Astrocyte (in vitro differentiated cells and primary cell): Measurements from ENCODE around the gene OFD1. TPM values are rescaled to one million over a fixed set of nuclear protein-coding genes. Genes with fewer than 3 reads are reported as not detected.

ENCODE experiments used
- DNase-seq: peaks from one replicate; pipeline ENCODE4 v3.0.0-alpha.2; 2010; ENCODE audit warnings: low read depth
- FAIRE-seq: peaks from 2 replicates; lab custom pipeline; 2011; peaks lifted over from hg19 to GRCh38; lab: Jason Lieb, UNC
- H2AFZ ChIP-seq: 2 replicates; pipeline ENCODE4 v1.6.0; 2012; ENCODE audit warnings: low read depth, low read length, inconsistent platforms
- H3K27ac ChIP-seq: 2 replicates; pipeline ENCODE4 v1.5.1; 2011; ENCODE audit warnings: low read depth, low read length, inconsistent platforms
- H3K27me3 ChIP-seq: 2 replicates; pipeline ENCODE4 v1.6.0; 2011; ENCODE audit warnings: low read length, inconsistent platforms; ENCODE audit not compliant: insufficient read depth
- H3K36me3 ChIP-seq: 2 replicates; pipeline ENCODE4 v1.5.1; 2011; ENCODE audit warnings: low read length, inconsistent platforms; ENCODE audit not compliant: insufficient read depth
- H3K4me1 ChIP-seq: 2 replicates; pipeline ENCODE4 v1.5.1; 2011; ENCODE audit warnings: low read length, inconsistent platforms; ENCODE audit not compliant: insufficient read depth
- H3K4me2 ChIP-seq: 2 replicates; pipeline ENCODE4 v1.6.0; 2012; ENCODE audit warnings: low read length, inconsistent platforms
- H3K4me3 ChIP-seq: 2 replicates; pipeline ENCODE4 v1.5.1; 2011; ENCODE audit warnings: low read depth, mild to moderate bottlenecking, low read length, inconsistent platforms; ENCODE audit not compliant: insufficient read depth
- H3K79me2 ChIP-seq: 2 replicates; pipeline ENCODE4 v1.6.0; 2012; ENCODE audit warnings: mild to moderate bottlenecking, low read length, inconsistent platforms; ENCODE audit not compliant: insufficient read depth
- H3K9ac ChIP-seq: 2 replicates; pipeline ENCODE4 v1.6.0; 2012; ENCODE audit warnings: mild to moderate bottlenecking, low read length, inconsistent platforms
- H3K9me3 ChIP-seq: 2 replicates; pipeline ENCODE4 v1.5.1; 2012; ENCODE audit warnings: low read depth, mild to moderate bottlenecking, low read length, inconsistent platforms; ENCODE audit not compliant: insufficient read depth
- H4K20me1 ChIP-seq: 2 replicates; pipeline ENCODE4 v1.6.0; 2012; ENCODE audit warnings: low read length, inconsistent platforms; ENCODE audit not compliant: insufficient read depth
- H3K27ac Mint-ChIP-seq: one replicate; pipeline ENCODE4 v1.8.0; 2021; ENCODE audit warnings: mild to moderate bottlenecking, mixed read lengths; ENCODE audit not compliant: unreplicated experiment
- H3K27me3 Mint-ChIP-seq: one replicate; pipeline ENCODE4 v1.8.0; 2021; ENCODE audit warnings: low read depth, mixed read lengths; ENCODE audit not compliant: unreplicated experiment
- H3K36me3 Mint-ChIP-seq: one replicate; pipeline ENCODE4 v1.8.0; 2021; ENCODE audit warnings: low read depth, mixed read lengths; ENCODE audit not compliant: unreplicated experiment
- H3K4me1 Mint-ChIP-seq: one replicate; pipeline ENCODE4 v1.8.0; 2021; ENCODE audit warnings: low read depth, mixed read lengths; ENCODE audit not compliant: unreplicated experiment
- H3K4me3 Mint-ChIP-seq: one replicate; pipeline ENCODE4 v1.8.0; 2021; ENCODE audit warnings: mild to moderate bottlenecking, moderate library complexity, mixed read lengths; ENCODE audit not compliant: unreplicated experiment
- H3K9me3 Mint-ChIP-seq: one replicate; pipeline ENCODE4 v1.8.0; 2021; ENCODE audit warnings: mild to moderate bottlenecking, mixed read lengths; ENCODE audit not compliant: unreplicated experiment
- EZH2 ChIP-seq: IDR thresholded peaks from 2 replicates; pipeline ENCODE4 v1.6.1; 2012; ENCODE audit warnings: mild to moderate bottlenecking, low read length, inconsistent platforms; ENCODE audit not compliant: insufficient read depth
- total RNA-seq: library from RNA; stranded (reverse); gene quantifications from 2 replicates; pipeline ENCODE4 v1.2.1, GENCODE V29; 2021
- TF ChIP-seq, protein P1 (sequence below): IDR thresholded peaks from 2 replicates; pipeline ENCODE4 v1.5.1; 2011; ENCODE audit warnings: low read depth, mild to moderate bottlenecking, inconsistent platforms, low read length, moderate library complexity; ENCODE audit not compliant: insufficient read depth

OFD1 gene
- total RNA-seq, 1 donor from 2014 or later: 22.0 TPM

DNA sequence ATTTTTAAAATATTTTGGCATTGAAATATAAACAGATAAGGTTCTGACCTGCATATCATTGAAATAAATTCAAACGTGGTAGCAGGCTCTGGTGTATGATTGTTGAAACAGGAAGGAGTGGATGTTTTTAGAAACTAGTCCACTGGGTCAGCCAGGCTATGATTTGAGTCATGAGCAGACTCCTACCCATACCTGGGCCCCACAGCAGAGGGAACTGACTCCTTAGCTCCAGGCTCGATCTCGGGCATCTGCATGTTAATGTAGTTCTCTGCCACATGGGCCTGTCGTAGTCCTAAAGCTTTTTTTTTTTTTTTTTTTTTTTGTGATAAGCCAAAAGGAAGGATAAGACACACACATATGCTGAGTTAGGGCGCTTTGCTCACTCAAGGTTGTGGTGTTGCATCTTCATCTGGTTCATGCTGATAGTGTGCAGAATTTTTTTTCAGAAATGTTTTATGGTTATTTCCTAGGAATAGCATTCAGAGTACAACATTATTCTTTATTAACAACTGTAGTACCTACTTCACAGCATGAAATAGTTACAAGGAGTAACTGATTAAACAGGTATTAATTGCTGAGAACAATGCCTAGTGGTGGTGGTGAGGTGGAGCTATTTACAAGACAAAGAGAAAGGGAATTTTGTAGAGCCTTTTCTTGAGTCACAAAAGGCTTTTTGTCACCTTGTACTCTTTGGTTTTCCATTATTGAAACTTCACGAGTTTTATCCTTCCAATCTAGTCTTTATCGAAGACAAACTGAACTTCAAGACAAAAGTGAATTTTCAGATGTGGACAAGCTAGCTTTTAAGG, 27.3 kb downstream of the OFD1 start:
- Histone ChIP-seq H3K36me3 (peaks cover 16% of the 10 kb centered on the region), H3K79me2 (no peaks in the 10 kb centered on the region), H3K9me3 (no peaks in the 10 kb centered on the region), H4K20me1 (no peaks in the 10 kb centered on the region), H3K4me3 (no peak overlapping the region), H2AFZ (no peak overlapping the region), H3K4me2 (no peak overlapping the region), H3K27ac (no peak overlapping the region), H3K27me3 (no peaks in the 10 kb centered on the region), H3K9ac (no peak overlapping the region), H3K4me1 (no peaks in the 10 kb centered on the region)
- no peak overlapping the region for H3K27ac Mint-ChIP-seq
- no peaks in the 10 kb centered on the region for H3K9me3 Mint-ChIP-seq
- no peak for DNase-seq
- FAIRE-seq: peak; percentile 73
- no peak overlapping the region for H3K4me3 Mint-ChIP-seq
- peaks cover 11% of the 10 kb centered on the region for H3K36me3 Mint-ChIP-seq
- H3K27me3 Mint-ChIP-seq: no peaks in the 10 kb centered on the region
- TF ChIP-seq, protein P1, sequence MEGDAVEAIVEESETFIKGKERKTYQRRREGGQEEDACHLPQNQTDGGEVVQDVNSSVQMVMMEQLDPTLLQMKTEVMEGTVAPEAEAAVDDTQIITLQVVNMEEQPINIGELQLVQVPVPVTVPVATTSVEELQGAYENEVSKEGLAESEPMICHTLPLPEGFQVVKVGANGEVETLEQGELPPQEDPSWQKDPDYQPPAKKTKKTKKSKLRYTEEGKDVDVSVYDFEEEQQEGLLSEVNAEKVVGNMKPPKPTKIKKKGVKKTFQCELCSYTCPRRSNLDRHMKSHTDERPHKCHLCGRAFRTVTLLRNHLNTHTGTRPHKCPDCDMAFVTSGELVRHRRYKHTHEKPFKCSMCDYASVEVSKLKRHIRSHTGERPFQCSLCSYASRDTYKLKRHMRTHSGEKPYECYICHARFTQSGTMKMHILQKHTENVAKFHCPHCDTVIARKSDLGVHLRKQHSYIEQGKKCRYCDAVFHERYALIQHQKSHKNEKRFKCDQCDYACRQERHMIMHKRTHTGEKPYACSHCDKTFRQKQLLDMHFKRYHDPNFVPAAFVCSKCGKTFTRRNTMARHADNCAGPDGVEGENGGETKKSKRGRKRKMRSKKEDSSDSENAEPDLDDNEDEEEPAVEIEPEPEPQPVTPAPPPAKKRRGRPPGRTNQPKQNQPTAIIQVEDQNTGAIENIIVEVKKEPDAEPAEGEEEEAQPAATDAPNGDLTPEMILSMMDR: no peak
- TF ChIP-seq EZH2: no peak
- H3K4me1 Mint-ChIP-seq: no peaks in the 10 kb centered on the region

DNA sequence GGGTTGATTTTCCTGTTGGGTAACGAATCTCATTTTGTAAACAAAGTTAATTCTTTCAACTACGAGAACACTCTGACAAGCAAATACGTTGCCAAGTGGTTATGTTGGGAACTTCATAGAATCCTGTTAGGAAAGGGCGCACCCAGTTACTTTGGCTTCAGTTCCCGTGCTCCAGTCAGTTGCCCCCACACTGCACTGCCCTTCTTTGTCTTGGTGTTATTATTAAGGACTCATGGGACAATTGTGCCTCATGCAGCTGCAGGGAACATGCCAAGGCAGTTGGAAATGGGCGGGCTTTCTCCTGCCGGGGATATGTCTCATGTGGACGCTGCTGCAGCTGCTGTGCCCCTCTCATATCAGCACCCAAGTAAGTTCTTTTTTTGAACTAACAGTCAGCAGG, 28.9 kb downstream of the OFD1 start:
- Histone ChIP-seq H3K4me2 (no peak overlapping the region), H3K27me3 (no peaks in the 10 kb centered on the region), H3K4me1 (no peaks in the 10 kb centered on the region), H3K36me3 (peaks cover 17% of the 10 kb centered on the region), H3K27ac (no peak overlapping the region), H3K79me2 (no peaks in the 10 kb centered on the region), H2AFZ (no peak overlapping the region), H3K9ac (no peak overlapping the region), H3K9me3 (no peaks in the 10 kb centered on the region), H4K20me1 (no peaks in the 10 kb centered on the region), H3K4me3 (no peak overlapping the region)
- H3K4me3 Mint-ChIP-seq: no peak overlapping the region
- DNase-seq (no peak), FAIRE-seq (peak; percentile 96)
- H3K27ac Mint-ChIP-seq: no peak overlapping the region
- H3K4me1 Mint-ChIP-seq: no peaks in the 10 kb centered on the region
- peaks cover 11% of the 10 kb centered on the region for H3K36me3 Mint-ChIP-seq
- no peaks in the 10 kb centered on the region for H3K9me3 Mint-ChIP-seq
- no peak for TF ChIP-seq EZH2
- TF ChIP-seq, protein P1: no peak
- H3K27me3 Mint-ChIP-seq: no peaks in the 10 kb centered on the region

DNA sequence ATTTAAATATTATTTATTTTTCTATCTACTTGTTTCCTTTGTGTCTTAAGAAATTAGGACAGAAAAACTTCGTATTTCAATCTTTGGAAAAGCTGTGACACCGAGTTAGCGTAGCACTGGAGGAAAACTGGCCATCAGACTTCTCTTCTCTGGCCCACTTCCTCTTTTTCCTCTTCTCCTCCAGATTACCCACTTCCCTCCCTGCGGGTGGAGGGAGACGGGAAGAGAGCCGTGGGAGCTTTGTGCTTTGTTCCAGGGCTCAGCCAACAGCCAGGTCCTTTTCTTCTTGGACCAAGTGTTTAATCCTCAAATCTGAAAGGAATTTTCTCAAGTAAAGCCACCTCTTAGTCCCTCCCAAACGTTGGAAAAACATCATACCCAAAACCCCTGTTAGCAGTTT, 29.7 kb downstream of the OFD1 start:
- FAIRE-seq (peak; percentile 47), DNase-seq (no peak)
- H3K9me3 ChIP-seq: no peaks in the 10 kb centered on the region
- Mint-ChIP-seq H3K27ac (no peak overlapping the region), H3K9me3 (no peaks in the 10 kb centered on the region), H3K27me3 (no peaks in the 10 kb centered on the region), H3K36me3 (peaks cover 11% of the 10 kb centered on the region), H3K4me1 (no peaks in the 10 kb centered on the region), H3K4me3 (no peak overlapping the region)
- no peak overlapping the region for H3K4me3 ChIP-seq
- H3K27me3 ChIP-seq: no peaks in the 10 kb centered on the region
- no peaks in the 10 kb centered on the region for H4K20me1 ChIP-seq
- H3K27ac ChIP-seq: no peak overlapping the region
- H2AFZ ChIP-seq: no peak overlapping the region
- H3K36me3 ChIP-seq: peaks cover 14% of the 10 kb centered on the region
- no peaks in the 10 kb centered on the region for H3K4me1 ChIP-seq
- no peak overlapping the region for H3K4me2 ChIP-seq
- H3K9ac ChIP-seq: no peak overlapping the region
- no peak for TF ChIP-seq EZH2
- TF ChIP-seq, protein P1: no peak
- H3K79me2 ChIP-seq: no peaks in the 10 kb centered on the region
